HG02973 (cell line): Measurements from ENCODE around the gene TIMP1.

Source experiments
- ATAC-seq: cut with Tn5 transposase; IDR thresholded peaks from one replicate; pipeline ENCODE4 v1.9.1; 2021; ENCODE audit warnings: moderate library complexity; ENCODE audit not compliant: unreplicated experiment

Gene TIMP1

GRCh38 chrX:47573341-47574075 is 8.7 kb upstream of the TIMP1 start:
- no peak for ATAC-seq

GRCh38 chrX:47574076-47574546 is 8.1 kb upstream of the TIMP1 start:
- ATAC-seq: no peak

- no peak for ATAC-seq
Measured at GRCh38 chrX:47574547-47575301, 7.5 kb upstream of the TIMP1 start.

DNA sequence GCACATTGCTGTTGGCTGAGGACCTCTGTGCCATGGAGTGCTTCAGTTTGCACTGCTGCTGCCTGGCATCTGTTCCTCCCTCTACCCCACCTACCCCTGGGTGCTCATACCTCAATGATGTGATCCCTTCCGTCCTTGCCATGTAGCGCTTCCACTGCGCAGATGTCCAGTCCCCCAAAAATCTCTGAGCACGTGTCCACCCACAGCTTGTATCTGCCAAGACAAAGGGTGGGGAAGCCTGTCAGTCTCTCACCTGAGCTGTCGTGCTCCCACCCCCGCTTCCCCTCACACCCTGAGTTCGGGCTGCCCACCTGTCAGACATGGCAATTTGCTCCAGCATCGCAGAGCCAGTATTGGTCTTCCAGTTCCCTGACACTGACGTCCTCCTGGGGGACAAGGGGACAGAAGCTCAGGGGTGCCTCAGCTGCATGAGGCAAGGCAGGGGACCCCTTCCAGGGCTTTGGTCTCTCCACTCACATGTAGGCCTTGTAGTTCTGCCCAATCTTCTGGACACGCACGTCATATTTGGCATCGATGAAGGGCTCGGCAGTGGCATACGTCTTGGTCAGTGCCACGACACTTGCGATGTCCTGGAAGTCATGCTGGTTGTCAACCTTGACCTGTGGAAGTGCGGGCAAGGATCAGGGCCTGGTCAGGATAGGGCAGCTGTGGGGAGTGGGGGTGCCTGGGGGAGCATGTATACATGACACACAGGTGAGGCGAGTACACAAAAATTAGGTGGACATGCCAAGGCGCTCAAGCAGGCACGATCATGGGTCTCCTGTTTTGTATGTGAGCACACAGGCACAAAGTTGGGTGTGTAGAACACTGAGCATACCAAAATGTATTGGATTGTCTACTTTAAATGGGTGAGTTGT is 6.0 kb upstream of the TIMP1 start:
- ATAC-seq: no peak

DNA sequence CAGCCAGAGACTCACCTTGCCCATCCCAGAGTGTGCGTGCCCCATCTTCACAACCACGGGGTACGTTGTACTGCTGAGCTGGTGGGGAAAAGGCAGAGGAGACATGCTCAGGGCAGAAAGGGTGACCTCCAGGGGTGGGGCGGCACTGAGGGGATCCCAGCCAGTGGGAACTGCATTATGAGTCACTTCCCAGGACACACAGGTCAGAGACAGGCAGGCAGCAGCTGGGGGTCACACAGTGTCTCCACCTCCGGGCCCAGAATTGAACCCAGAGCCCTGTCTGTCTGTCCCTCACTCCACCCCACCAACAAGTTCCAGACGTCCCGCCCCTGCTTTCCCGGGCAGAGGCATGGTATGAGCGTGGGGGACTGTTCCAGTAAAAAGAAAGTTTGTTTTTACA is 4.8 kb upstream of the TIMP1 start:
- no peak for ATAC-seq

DNA sequence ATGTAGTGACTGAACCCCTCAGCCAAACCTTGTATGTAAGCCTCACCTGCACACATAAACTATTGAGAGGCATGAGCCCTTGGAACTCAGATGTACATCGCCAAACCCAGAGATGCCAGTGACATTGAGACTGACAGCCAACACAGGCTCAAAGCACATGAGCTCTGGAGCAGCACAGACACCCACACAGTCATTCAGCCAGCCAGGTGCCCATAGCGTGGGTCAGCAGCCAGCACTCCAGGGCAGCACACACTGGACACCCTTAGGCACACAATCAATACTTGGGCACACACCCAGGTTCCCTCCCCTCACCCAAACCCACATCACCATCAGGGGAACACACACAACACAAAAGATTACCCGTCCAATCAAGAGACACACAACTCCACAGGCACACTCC is 4.3 kb upstream of the TIMP1 start:
- ATAC-seq: no peak

GRCh38 chrX:47578692-47579091 is 3.5 kb upstream of the TIMP1 start:
- no peak for ATAC-seq

GRCh38 chrX:47579537-47579936 is 2.7 kb upstream of the TIMP1 start:
- ATAC-seq: no peak

GRCh38 chrX:47583240-47583861 is 1.1 kb downstream of the TIMP1 start:
- no peak for ATAC-seq

DNA sequence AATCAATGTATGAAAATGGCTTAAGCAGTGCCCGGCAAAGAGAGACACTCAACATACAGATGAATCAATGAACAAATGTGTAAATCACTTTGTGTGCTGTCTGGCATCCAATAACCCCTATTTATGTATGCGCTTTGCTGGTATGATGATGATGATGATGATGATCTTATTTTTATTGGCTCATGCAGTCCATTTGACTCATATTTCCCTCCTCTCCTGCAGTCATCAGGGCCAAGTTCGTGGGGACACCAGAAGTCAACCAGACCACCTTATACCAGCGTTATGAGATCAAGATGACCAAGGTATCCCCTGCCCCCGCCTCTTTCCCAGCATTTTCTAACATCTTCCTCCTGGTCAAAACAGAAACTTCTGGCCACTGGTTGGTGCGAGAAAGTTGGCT is 2.5 kb downstream of the TIMP1 start:
- ATAC-seq: no peak

- no peak for ATAC-seq
Measured at GRCh38 chrX:47585273-47585672, 3.0 kb downstream of the TIMP1 start.

DNA sequence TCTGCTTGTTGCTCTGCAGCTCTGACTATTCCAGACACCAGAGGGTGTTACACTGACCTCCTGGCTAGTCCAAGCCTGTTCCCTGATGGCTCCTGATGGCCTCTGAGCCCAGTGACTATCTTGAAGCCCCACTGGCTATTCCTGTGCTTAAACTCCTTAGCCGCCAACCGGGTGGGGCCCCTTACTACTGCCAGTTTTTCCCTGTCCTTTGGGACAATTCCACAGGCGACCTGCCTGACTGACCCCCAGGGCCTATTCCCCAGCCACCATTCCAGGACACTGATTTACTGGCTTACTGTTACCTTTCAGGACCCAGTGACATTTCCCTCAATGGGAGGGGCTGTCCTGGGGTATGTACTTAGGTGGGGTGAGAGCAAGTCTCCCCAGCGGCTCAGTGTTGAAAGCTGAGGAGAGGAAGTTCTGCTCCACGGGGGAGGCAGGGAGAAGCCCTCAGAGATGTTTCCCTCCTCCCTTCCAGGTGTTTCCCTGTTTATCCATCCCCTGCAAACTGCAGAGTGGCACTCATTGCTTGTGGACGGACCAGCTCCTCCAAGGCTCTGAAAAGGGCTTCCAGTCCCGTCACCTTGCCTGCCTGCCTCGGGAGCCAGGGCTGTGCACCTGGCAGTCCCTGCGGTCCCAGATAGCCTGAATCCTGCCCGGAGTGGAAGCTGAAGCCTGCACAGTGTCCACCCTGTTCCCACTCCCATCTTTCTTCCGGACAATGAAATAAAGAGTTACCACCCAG is 4.0 kb downstream of the TIMP1 start:
- no peak for ATAC-seq

GRCh38 chrX:47587091-47587891 is 5.1 kb downstream of the TIMP1 start:
- ATAC-seq: no peak

- no peak for ATAC-seq
Measured at GRCh38 chrX:47587906-47588735, 5.9 kb downstream of the TIMP1 start.

- no peak for ATAC-seq
Measured at GRCh38 chrX:47590984-47591383, 8.7 kb downstream of the TIMP1 start.

- no peak for ATAC-seq
Measured at GRCh38 chrX:47593522-47593921, 11.3 kb downstream of the TIMP1 start.

DNA sequence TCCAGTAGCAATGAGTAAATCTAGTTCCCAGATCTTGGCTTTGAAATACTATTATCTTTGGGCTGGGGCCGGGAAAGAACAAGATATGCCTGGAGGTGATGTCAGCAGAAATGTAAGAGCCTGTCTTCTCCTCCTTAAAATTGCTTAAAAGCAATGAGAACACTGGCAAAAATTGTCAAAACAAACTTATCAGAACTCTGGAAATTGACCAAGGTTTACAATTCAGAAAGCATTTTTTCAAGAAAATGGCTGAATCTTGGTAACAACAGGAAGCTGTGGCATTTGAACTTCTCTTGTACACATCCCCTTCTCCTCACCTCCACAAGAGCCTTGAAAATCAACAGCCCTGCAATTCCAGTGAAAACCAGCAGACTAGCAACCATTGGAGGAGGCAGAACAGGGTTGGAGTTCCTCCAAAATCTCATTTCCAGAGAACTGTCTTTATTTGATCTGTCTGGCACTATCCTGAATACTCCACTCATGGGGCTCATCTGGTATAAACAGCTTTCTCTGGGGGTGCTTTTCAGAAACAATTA is 13.5 kb downstream of the TIMP1 start:
- no peak for ATAC-seq

GRCh38 chrX:47596256-47596655 is 14.0 kb downstream of the TIMP1 start:
- ATAC-seq: no peak
